ENCODE data around the gene GET3. TPM values are rescaled to one million over a fixed set of nuclear protein-coding genes. Genes with fewer than 3 reads are reported as not detected.

GET3 gene
- polyA plus RNA-seq, 3 donors: 97.5 to 122 (median 108) TPM

DNA sequence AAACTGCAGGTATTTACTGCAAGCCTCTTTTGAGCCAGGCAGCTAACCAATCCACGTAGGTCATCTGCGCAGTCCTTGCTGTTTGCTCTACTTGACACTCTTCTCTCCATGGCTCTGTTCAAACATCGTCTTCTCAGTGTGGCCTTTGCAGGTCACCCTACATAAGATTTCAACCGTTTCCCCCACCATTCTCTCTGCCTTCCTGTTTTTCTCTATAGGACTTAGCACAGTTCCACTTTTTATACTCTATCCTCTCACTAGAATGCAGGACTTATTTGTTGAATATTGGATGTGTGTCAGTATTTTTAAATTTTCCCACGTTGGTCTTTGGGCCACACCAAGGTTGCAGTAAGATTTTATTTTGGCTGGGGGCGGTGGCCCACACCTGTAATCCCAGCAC lies 39.2 kb upstream of the GET3 start:
- no peak overlapping the region for H3K4me2 ChIP-seq (replicated peaks; ENCODE audit: extremely low read depth, low read length, poor library complexity, severe bottlenecking)
- Mint-ChIP-seq H3K36me3 (peaks cover 25 to 39% of the 10 kb centered on the region in 2 donors), H3K4me1 (peaks cover 17% of the 10 kb centered on the region), H3K4me3 (no peak overlapping the region), H3K27ac (peak overlapping the region in 5 of 7 donors; percentile 17 to 97 (median 62)), H3K27me3 (ENCODE audit: low read depth in 3 of 3) (peaks cover 0 to 2% (median 1%) of the 10 kb centered on the region in 3 donors), H3K9me3 (no peaks in the 10 kb centered on the region)
- peaks cover 29 to 32% of the 10 kb centered on the region in 2 donors for H3K4me1 ChIP-seq (ENCODE audit: control insufficient read depth in 1 of 2, insufficient read depth in 2 of 2, low read length in 2 of 2)
- DNase-seq: no peak
- H3K79me2 ChIP-seq (ENCODE audit: insufficient read depth, low read length): no peaks in the 10 kb centered on the region
- no peak overlapping the region for H3K9ac ChIP-seq (ENCODE audit: insufficient read depth, low read length, poor library complexity, severe bottlenecking)
- intact Hi-C loops (cut with micrococcal nuclease): no loop called here
- no peak overlapping the region for H3K4me3 ChIP-seq (replicated peaks in 1 of 3; ENCODE audit: low read depth in 2 of 3, low read length in 3 of 3)
- no peaks in the 10 kb centered on the region for H3K27me3 ChIP-seq (ENCODE audit: control insufficient read depth in 2 of 2, insufficient read depth in 2 of 2, low read length in 2 of 2)
- peaks cover 23 to 35% of the 10 kb centered on the region in 2 donors for H3K36me3 ChIP-seq (replicated peaks in 1 of 2; ENCODE audit: control insufficient read depth in 1 of 2, insufficient read depth in 2 of 2, low read length in 2 of 2)
- TF ChIP-seq, protein P1, sequence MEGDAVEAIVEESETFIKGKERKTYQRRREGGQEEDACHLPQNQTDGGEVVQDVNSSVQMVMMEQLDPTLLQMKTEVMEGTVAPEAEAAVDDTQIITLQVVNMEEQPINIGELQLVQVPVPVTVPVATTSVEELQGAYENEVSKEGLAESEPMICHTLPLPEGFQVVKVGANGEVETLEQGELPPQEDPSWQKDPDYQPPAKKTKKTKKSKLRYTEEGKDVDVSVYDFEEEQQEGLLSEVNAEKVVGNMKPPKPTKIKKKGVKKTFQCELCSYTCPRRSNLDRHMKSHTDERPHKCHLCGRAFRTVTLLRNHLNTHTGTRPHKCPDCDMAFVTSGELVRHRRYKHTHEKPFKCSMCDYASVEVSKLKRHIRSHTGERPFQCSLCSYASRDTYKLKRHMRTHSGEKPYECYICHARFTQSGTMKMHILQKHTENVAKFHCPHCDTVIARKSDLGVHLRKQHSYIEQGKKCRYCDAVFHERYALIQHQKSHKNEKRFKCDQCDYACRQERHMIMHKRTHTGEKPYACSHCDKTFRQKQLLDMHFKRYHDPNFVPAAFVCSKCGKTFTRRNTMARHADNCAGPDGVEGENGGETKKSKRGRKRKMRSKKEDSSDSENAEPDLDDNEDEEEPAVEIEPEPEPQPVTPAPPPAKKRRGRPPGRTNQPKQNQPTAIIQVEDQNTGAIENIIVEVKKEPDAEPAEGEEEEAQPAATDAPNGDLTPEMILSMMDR (IDR thresholded peaks at IDR 0.05): no peak
- no peaks in the 10 kb centered on the region for H4K20me1 ChIP-seq (ENCODE audit: insufficient read depth, low read length)
- WGBS (ENCODE audit: insufficient coverage): 62% methylated on average over 3 of the region's 6 CpGs
- no peaks in the 10 kb centered on the region for H3K9me3 ChIP-seq (replicated peaks in 1 of 2; ENCODE audit: control insufficient read depth in 1 of 2, insufficient read depth in 1 of 2, low read length in 2 of 2)
- H2AFZ ChIP-seq (ENCODE audit: insufficient read depth, low read depth, low read length, poor library complexity, severe bottlenecking): no peak overlapping the region
- peak overlapping the region in 1 of 2 donors; percentile 58 for H3K27ac ChIP-seq (ENCODE audit: low read depth in 1 of 2, low read length in 2 of 2)

DNA sequence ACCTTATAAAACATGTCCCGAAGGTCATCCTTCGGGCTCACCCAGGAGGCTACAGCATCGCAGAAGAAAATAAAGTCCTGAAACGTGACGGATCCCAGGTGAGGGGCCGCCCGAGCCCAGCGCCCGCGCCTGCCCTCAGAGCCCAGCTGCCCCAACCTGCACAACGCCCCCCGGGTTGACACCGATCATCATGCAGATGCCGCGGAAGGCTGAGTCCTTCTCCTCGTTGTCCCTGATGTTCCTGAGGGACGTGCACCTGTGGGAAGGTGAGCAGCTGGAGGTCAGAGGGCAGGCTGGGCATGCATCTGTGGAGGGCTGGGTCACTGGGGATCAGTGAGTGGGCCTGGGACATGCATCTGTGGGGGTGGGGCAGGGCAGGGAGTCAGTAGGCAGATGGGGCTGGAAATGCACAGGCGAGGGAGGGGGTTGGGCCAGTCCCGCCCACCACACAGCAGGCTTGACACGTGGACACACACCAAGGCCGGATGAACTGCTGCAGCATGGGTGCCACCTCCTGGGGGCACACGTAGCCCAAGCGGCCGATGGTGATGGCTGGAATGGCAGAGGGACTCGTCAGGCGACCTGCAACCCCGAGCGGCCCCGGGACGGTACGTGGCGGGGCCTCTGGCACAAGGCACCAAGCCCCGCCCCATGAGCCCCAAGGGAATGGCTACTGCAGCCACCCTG lies 35.6 kb upstream of the GET3 start:
- Histone ChIP-seq H3K4me1 (ENCODE audit: control insufficient read depth in 1 of 2, insufficient read depth in 2 of 2, low read length in 2 of 2) (peaks cover 16 to 21% of the 10 kb centered on the region in 2 donors), H3K9ac (ENCODE audit: insufficient read depth, low read length, poor library complexity, severe bottlenecking) (no peak overlapping the region), H4K20me1 (ENCODE audit: insufficient read depth, low read length) (no peaks in the 10 kb centered on the region), H3K27ac (ENCODE audit: low read depth in 1 of 2, low read length in 2 of 2) (no peak overlapping the region), H3K9me3 (replicated peaks in 1 of 2; ENCODE audit: control insufficient read depth in 1 of 2, insufficient read depth in 1 of 2, low read length in 2 of 2) (no peaks in the 10 kb centered on the region), H3K27me3 (ENCODE audit: control insufficient read depth in 2 of 2, insufficient read depth in 2 of 2, low read length in 2 of 2) (no peaks in the 10 kb centered on the region), H3K4me3 (replicated peaks in 1 of 3; ENCODE audit: low read depth in 2 of 3, low read length in 3 of 3) (no peak overlapping the region), H3K79me2 (ENCODE audit: insufficient read depth, low read length) (no peaks in the 10 kb centered on the region), H3K4me2 (replicated peaks; ENCODE audit: extremely low read depth, low read length, poor library complexity, severe bottlenecking) (no peak overlapping the region), H3K36me3 (replicated peaks in 1 of 2; ENCODE audit: control insufficient read depth in 1 of 2, insufficient read depth in 2 of 2, low read length in 2 of 2) (peaks cover 59 to 71% of the 10 kb centered on the region in 2 donors), H2AFZ (ENCODE audit: insufficient read depth, low read depth, low read length, poor library complexity, severe bottlenecking) (no peak overlapping the region)
- DNase-seq: no peak
- Mint-ChIP-seq H3K4me3 (no peak overlapping the region), H3K36me3 (peaks cover 56 to 74% of the 10 kb centered on the region in 2 donors), H3K9me3 (no peaks in the 10 kb centered on the region), H3K27ac (no peak overlapping the region), H3K4me1 (peaks cover 12% of the 10 kb centered on the region), H3K27me3 (ENCODE audit: low read depth in 3 of 3) (peaks cover 0 to 2% (median 1%) of the 10 kb centered on the region in 3 donors)
- intact Hi-C loops (cut with micrococcal nuclease): no loop called here
- TF ChIP-seq, protein P1 (IDR thresholded peaks at IDR 0.05): no peak
- 98% methylated on average over 33 of the region's 33 CpGs for WGBS (ENCODE audit: insufficient coverage)
